Epithelial cell of proximal tubule (primary cell): ENCODE measurements around the gene SRGAP3. TPM values are rescaled to one million over a fixed set of nuclear protein-coding genes. Genes with fewer than 3 reads are reported as not detected.

Experiments
- DNase-seq: peaks from one replicate; pipeline ENCODE4 v3.0.0-alpha.2; 2011; ENCODE audit warnings: low read depth
- H3K4me3 ChIP-seq: 2 replicates; pipeline ENCODE4 v1.5.1; 2011; ENCODE audit warnings: low read depth, mild to moderate bottlenecking, low read length
- CTCF ChIP-seq: conservative IDR thresholded peaks from 2 replicates; pipeline ENCODE4 v1.5.1; 2012; ENCODE audit warnings: low read depth, mild to moderate bottlenecking, low read length
- total RNA-seq: library from RNA; depleted of rRNA; stranded (reverse); fragments of >200 nt; gene quantifications from 2 replicates; pipeline ENCODE4 v1.2.3, GENCODE V29; 2015

The SRGAP3 gene
- total RNA-seq, 1 donor from 2014 or later, result 3.4 TPM

- no peak overlapping the region for H3K4me3 ChIP-seq
- no peak for TF ChIP-seq CTCF
- no peak for DNase-seq
Observed at GRCh38 chr3:9110316-9110715, 139.1 kb downstream of the SRGAP3 start.

GRCh38 chr3:9109568-9109914, 139.9 kb downstream of the SRGAP3 start:
- no peak for TF ChIP-seq CTCF
- no peak for DNase-seq
- no peak overlapping the region for H3K4me3 ChIP-seq

- no peak overlapping the region for H3K4me3 ChIP-seq
- TF ChIP-seq CTCF, result no peak
- DNase-seq, result no peak
Observed at GRCh38 chr3:9108876-9109567, 140.4 kb downstream of the SRGAP3 start.

- TF ChIP-seq CTCF, result no peak
- DNase-seq, result no peak
Observed at GRCh38 chr3:9107738-9108137, 141.7 kb downstream of the SRGAP3 start.

GRCh38 chr3:9105421-9105820, 144.0 kb downstream of the SRGAP3 start:
- no peak overlapping the region for H3K4me3 ChIP-seq
- no peak for TF ChIP-seq CTCF
- DNase-seq, result no peak

More at GRCh38 chr3:9107738-9108137, 141.7 kb downstream of the SRGAP3 start:
- no peak overlapping the region for H3K4me3 ChIP-seq

GRCh38 chr3:9104121-9104520, 145.3 kb downstream of the SRGAP3 start:
- DNase-seq, result no peak
- no peak overlapping the region for H3K4me3 ChIP-seq
- no peak for TF ChIP-seq CTCF

- no peak for TF ChIP-seq CTCF
- DNase-seq, result no peak
- H3K4me3 ChIP-seq, result no peak overlapping the region
Observed at GRCh38 chr3:9102240-9102981, 147.0 kb downstream of the SRGAP3 start.
